Heart left ventricle (tissue), 16 donors: ENCODE data around the gene CLPTM1L. TPM values are rescaled to one million over a fixed set of nuclear protein-coding genes. Genes with fewer than 3 reads are reported as not detected.

Experiments
- ATAC-seq, 4 donors: fragments of 200-7000 bp; cut with Tn5 transposase; one replicate each; pipeline ENCODE4 v1.9.1; 2020 to 2022; ENCODE audit warnings: moderate library complexity in 4 of 4, mild to moderate bottlenecking in 3 of 4, moderate number of reproducible peaks in 1 of 4
- DNase-seq, 5 donors: peaks; one replicate each; pipeline ENCODE4 v3.0.0-alpha.2; 2020
- H3K27ac ChIP-seq, 12 donors: fragments of 200-600 bp; sonication (generic) in 4 of 12; one replicate each; pipeline versions ENCODE4 v1.5.0 to v1.8.0; 2016 to 2022; ENCODE audit warnings: mild to moderate bottlenecking in 2 of 12
- H3K27me3 ChIP-seq, 9 donors: fragments of 200-600 bp; sonication (generic) in 2 of 9; one replicate each; pipeline versions ENCODE4 v1.5.1 to v1.8.0; 2016 to 2022; ENCODE audit warnings: mild to moderate bottlenecking in 3 of 9
- H3K36me3 ChIP-seq, 9 donors: fragments of 200-600 bp; sonication (generic) in 2 of 9; one replicate each; pipeline versions ENCODE4 v1.5.0 to v1.8.0; 2018 to 2022; ENCODE audit warnings: mild to moderate bottlenecking in 2 of 9
- H3K4me1 ChIP-seq, 12 donors: fragments of 200-600 bp; sonication (generic) in 4 of 12; one replicate each; pipeline versions ENCODE4 v1.5.0 to v1.8.0; 2016 to 2022; ENCODE audit warnings: mild to moderate bottlenecking in 3 of 12
- H3K4me3 ChIP-seq, 12 donors: fragments of 200-600 bp; sonication (generic) in 4 of 12; one replicate each; pipeline versions ENCODE4 v1.5.0 to v1.8.0; 2017 to 2022; ENCODE audit warnings: mild to moderate bottlenecking in 9 of 12, moderate library complexity in 4 of 12
- H3K9me3 ChIP-seq, 12 donors: fragments of 200-600 bp; sonication (generic) in 4 of 12; one replicate each; pipeline versions ENCODE4 v1.5.0 to v1.8.0; 2016 to 2022; ENCODE audit warnings: mild to moderate bottlenecking in 1 of 12
- POLR2A ChIP-seq, 2 donors: fragments of 450-650 bp; IDR thresholded peaks; one replicate each; pipeline ENCODE4 v1.6.1; 2017; ENCODE audit warnings: antibody characterized with exemption in 2 of 2, mild to moderate bottlenecking in 2 of 2, moderate library complexity in 2 of 2
- WGBS, 4 donors: extraction: QIAGEN DNeasy Blood & Tissue Kit in 2 of 4; methylation state at CpG; one replicate each; pipeline versions ENCODE4 v1.1.5 to v1.1.7; 2013 to 2018; 5-methylcytosine and 5-hydroxymethylcytosine counted together
- intact Hi-C, 10 donors: fragments of 100-400 bp; cut with DNase I; formaldehyde crosslinking; loops; one replicate each; pipeline versions ENCODE4 v1.11.1 to v1.14.2; 2022
- polyA plus RNA-seq, 2 donors: library from polyadenylated mRNA; stranded (reverse); fragments of 200-250 nt; gene quantifications; one replicate each; pipeline ENCODE4 v1.2.3, GENCODE V29; 2013
- total RNA-seq, 9 donors: library from RNA; depleted of rRNA in 2 of 9; stranded (reverse); fragments of >200 nt in 2 of 9; fragmentation: NEBNext Ultra II Directional in 3 of 9; extraction: Animal tissue kit (Norgen Biotek cat#: 25700) in 3 of 9; gene quantifications; one replicate each; pipeline versions ENCODE4 v1.1.0 to v1.2.4, GENCODE V29; 2016 to 2023
- TF ChIP-seq, protein P1 (sequence below), 12 donors: fragments of 200-600 bp; sonication (generic) in 4 of 12; IDR thresholded peaks; one replicate each; pipeline versions ENCODE4 v1.5.0 to v1.8.0; 2018 to 2022; ENCODE audit warnings: antibody characterized with exemption in 12 of 12, mild to moderate bottlenecking in 5 of 12
- donor health status: ischemic (EF 13 %, LVEDD 7.1; RV severe dilation, severe dysfunction).
- donor health status: healthy with polysubstance abuse.
- donor health status: DM: no; HTN: yes; CAD: no.
- donor health status: DM: no; HTN: no; CAD: no.
- donor health status: ischemic (EF 25% LVEDD 6.9; RV normal size, moderate dysfunction).
- donor health status: ischemic (EF 25% LVEDD 5.7; RV mildly dilated, moderate dysfunction).
- donor health status: healthy.
- donor health status: DM: yes; HTN: yes; CAD: no.
- donor health status: ischemic (EF 35%, LVEDD 5.7; RV mildly dilated, moderate dysfunction).
- donor health status: nonischemic (EF 11% LVEDD 7.7; RV severe dilation, severe dysfunction).
- donor health status: DM: yes; HTN: yes; CAD: no.
- donor health status: PGD.
- donor health status: ischemic (EF 29% LVEDD 5.4; RV normal size, mild dysfunction).
- donor health status: nonischemic (EF 23%, LVEDD 6.1; RV moderate dilation, normal function).

CLPTM1L gene
- total and polyA plus RNA-seq, 11 donors, result 23.5 to 96.8 (median 39.4) TPM

DNA sequence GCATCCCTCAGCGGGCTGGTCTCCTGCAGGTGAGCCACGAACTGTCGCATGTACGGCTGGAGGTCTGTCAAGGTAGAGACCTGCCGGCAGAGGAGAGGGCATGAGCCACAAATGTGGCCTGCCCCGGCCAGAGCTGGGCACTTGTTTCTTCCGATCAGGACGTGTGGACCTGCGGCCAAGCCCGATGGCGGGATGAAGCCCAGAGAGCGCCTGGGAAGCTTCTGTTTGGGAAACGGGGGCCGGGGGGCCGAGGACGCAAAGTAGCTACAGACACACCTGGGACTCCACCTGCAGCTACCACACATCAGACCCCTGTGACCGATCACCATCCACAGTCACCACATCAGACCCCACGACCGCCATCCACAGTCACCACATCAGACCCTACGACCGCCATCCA, 72.7 kb downstream of the CLPTM1L start:
- H3K27me3 ChIP-seq, result no peaks in the 10 kb centered on the region
- TF ChIP-seq, protein P1, sequence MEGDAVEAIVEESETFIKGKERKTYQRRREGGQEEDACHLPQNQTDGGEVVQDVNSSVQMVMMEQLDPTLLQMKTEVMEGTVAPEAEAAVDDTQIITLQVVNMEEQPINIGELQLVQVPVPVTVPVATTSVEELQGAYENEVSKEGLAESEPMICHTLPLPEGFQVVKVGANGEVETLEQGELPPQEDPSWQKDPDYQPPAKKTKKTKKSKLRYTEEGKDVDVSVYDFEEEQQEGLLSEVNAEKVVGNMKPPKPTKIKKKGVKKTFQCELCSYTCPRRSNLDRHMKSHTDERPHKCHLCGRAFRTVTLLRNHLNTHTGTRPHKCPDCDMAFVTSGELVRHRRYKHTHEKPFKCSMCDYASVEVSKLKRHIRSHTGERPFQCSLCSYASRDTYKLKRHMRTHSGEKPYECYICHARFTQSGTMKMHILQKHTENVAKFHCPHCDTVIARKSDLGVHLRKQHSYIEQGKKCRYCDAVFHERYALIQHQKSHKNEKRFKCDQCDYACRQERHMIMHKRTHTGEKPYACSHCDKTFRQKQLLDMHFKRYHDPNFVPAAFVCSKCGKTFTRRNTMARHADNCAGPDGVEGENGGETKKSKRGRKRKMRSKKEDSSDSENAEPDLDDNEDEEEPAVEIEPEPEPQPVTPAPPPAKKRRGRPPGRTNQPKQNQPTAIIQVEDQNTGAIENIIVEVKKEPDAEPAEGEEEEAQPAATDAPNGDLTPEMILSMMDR (IDR thresholded peaks at IDR 0.05), result no peak
- TF ChIP-seq POLR2A (IDR thresholded peaks at IDR 0.05), result no peak
- no peak overlapping the region for H3K27ac ChIP-seq
- ATAC-seq (no peak), DNase-seq (no peak)
- no peaks in the 10 kb centered on the region for H3K9me3 ChIP-seq
- WGBS, 4 donors, result 87 to 96% (median 92%) methylated on average over 3 to 21 of the region's 21 CpGs
- no peak overlapping the region for H3K4me3 ChIP-seq
- no peaks in the 10 kb centered on the region for H3K4me1 ChIP-seq
- intact Hi-C loops, result no loop called here
- H3K36me3 ChIP-seq, result no peaks in the 10 kb centered on the region

DNA sequence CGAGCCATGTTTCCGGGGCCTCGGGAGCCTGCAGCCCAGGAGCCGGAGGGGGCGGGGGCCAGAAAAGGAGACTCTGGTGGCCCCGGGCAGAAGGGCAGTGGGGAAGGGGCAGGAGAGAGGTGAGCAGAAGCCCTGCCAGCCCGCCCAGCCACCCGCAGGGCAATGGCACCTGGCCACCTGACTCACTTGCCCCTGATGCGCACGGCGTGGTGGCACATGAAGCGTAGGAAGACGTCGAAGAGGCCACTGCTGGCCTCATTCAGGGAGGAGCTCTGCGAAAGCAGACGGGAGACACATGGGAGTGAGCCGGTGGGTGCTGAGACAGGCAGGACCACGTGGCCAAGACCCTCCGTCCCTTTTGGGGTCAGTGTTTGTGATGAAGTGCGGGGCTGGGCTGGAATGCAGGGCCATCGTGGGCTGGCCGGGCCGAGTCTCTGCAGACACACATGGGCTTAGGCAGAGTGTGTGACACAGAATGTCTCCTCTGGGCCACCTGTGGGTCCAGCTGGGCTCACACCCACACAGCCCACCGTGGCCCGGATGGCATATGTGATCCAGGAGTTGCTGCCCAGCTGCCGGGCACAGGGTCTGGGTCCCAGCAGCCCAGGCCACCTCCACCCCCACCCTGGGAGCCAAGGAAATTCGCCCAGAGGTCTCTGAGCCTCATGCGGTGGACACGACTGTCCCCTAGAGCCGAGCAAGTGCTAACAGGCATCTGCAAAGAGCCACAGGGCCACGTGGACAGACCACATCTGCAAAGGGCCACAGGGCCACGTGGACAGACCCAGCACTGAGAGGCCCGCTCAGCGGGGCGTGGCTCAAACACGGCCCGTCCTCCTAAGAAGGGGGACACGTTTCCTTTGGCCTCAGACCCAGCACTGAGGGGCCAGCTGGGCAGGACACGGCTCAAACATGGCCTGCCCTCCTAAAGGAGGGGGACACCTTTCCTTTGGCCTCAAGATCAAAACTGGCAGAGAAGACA, 73.7 kb downstream of the CLPTM1L start:
- Histone ChIP-seq H3K36me3 (no peaks in the 10 kb centered on the region), H3K4me3 (no peak overlapping the region), H3K4me1 (no peaks in the 10 kb centered on the region), H3K27ac (no peak overlapping the region), H3K27me3 (no peaks in the 10 kb centered on the region), H3K9me3 (no peaks in the 10 kb centered on the region)
- DNase-seq, result no peak
- no peak for ATAC-seq
- 91 to 94% (median 91%) methylated on average over 32 to 39 of the region's 39 CpGs for WGBS, 4 donors
- intact Hi-C loops, result no loop called here
- no peak for TF ChIP-seq POLR2A (IDR thresholded peaks at IDR 0.05)
- TF ChIP-seq, protein P1 (IDR thresholded peaks at IDR 0.05), result no peak

- Histone ChIP-seq H3K4me3 (no peak overlapping the region), H3K36me3 (no peaks in the 10 kb centered on the region), H3K4me1 (no peaks in the 10 kb centered on the region), H3K9me3 (no peaks in the 10 kb centered on the region), H3K27ac (no peak overlapping the region), H3K27me3 (no peaks in the 10 kb centered on the region)
- WGBS, 4 donors, result 91 to 95% (median 94%) methylated on average over 20 to 22 of the region's 22 CpGs
- no peak for DNase-seq
- intact Hi-C loops, result no loop called here
- TF ChIP-seq, protein P1 (IDR thresholded peaks at IDR 0.05), result no peak
- no peak for TF ChIP-seq POLR2A (IDR thresholded peaks at IDR 0.05)
- no peak for ATAC-seq
Observed at GRCh38 chr5:1270426-1270825, 74.5 kb downstream of the CLPTM1L start.

DNA sequence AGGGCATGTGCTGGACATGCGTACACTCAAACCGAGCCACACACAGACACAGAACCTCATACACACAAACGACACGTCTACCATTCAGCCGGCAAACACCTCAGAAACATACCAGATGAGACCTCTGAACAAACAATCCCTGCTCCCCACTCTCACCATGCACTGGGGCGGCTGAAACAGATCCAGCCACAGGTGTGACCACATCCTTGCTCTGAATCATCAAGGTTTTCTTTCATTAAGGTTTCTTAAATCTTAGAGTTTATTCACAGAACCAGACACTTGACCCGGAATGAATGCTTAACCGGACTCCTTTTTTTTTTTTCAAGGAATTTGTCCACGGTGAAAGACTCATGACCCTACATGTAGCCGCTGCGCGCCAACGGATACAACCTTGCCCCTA, 76.2 kb downstream of the CLPTM1L start:
- no peak overlapping the region for H3K27ac ChIP-seq
- no peak overlapping the region for H3K4me3 ChIP-seq
- H3K9me3 ChIP-seq, result peaks cover 0 to 2% (median 0%) of the 10 kb centered on the region in 12 donors
- DNase-seq (no peak), ATAC-seq (no peak)
- H3K4me1 ChIP-seq, result no peaks in the 10 kb centered on the region
- no peaks in the 10 kb centered on the region for H3K27me3 ChIP-seq
- no peaks in the 10 kb centered on the region for H3K36me3 ChIP-seq
- intact Hi-C loops, result no loop called here
- TF ChIP-seq, protein P1 (IDR thresholded peaks at IDR 0.05), result no peak
- TF ChIP-seq POLR2A (IDR thresholded peaks at IDR 0.05), result no peak
- WGBS, 4 donors, result 90 to 92% (median 91%) methylated on average over 12 to 13 of the region's 13 CpGs
